ENCODE results near the gene KRTAP12-1.

Gene KRTAP12-1

GRCh38 chr21:44681861-44682579, at the start of gene KRTAP12-1:
Gene KRTAP12-1 (minus strand): TSS chr21:44682163. CDS start chr21:44682123, 40 bp downstream.
- no peak for DNase-seq (ENCODE audit: low read depth)

- DNase-seq (ENCODE audit: low read depth): no peak
These were observed 49.1 kb upstream of the KRTAP12-1 start for GRCh38 chr21:44730951-44731579.

- no peak for DNase-seq (ENCODE audit: low read depth)
These were observed 48.0 kb upstream of the KRTAP12-1 start for GRCh38 chr21:44730028-44730395.

- no peak for DNase-seq (ENCODE audit: low read depth)
These were observed 47.5 kb upstream of the KRTAP12-1 start for GRCh38 chr21:44729336-44730027.

GRCh38 chr21:44728716-44729115, 46.8 kb upstream of the KRTAP12-1 start:
- DNase-seq (ENCODE audit: low read depth): no peak

- no peak for DNase-seq (ENCODE audit: low read depth)
These were observed 45.8 kb upstream of the KRTAP12-1 start for GRCh38 chr21:44727757-44728156.

GRCh38 chr21:44727321-44727720, 45.4 kb upstream of the KRTAP12-1 start:
- DNase-seq (ENCODE audit: low read depth): no peak

- no peak for DNase-seq (ENCODE audit: low read depth)
These were observed 44.9 kb upstream of the KRTAP12-1 start for GRCh38 chr21:44726826-44727225.

- DNase-seq (ENCODE audit: low read depth): no peak
These were observed 43.0 kb upstream of the KRTAP12-1 start for GRCh38 chr21:44724926-44725325.

GRCh38 chr21:44724196-44724595, 42.2 kb upstream of the KRTAP12-1 start:
- no peak for DNase-seq (ENCODE audit: low read depth)

- no peak for DNase-seq (ENCODE audit: low read depth)
These were observed 41.5 kb upstream of the KRTAP12-1 start for GRCh38 chr21:44723177-44724131.

GRCh38 chr21:44722731-44723130, 40.8 kb upstream of the KRTAP12-1 start:
- DNase-seq (ENCODE audit: low read depth): no peak

GRCh38 chr21:44720170-44720569, 38.2 kb upstream of the KRTAP12-1 start:
- no peak for DNase-seq (ENCODE audit: low read depth)

GRCh38 chr21:44718571-44718970, 36.6 kb upstream of the KRTAP12-1 start:
- DNase-seq (ENCODE audit: low read depth): no peak

- DNase-seq (ENCODE audit: low read depth): no peak
These were observed 36.1 kb upstream of the KRTAP12-1 start for GRCh38 chr21:44718093-44718492.

- no peak for DNase-seq (ENCODE audit: low read depth)
These were observed 35.0 kb upstream of the KRTAP12-1 start for GRCh38 chr21:44716984-44717383.

- no peak for DNase-seq (ENCODE audit: low read depth)
These were observed 32.9 kb upstream of the KRTAP12-1 start for GRCh38 chr21:44714905-44715304.

- no peak for DNase-seq (ENCODE audit: low read depth)
These were observed 31.9 kb upstream of the KRTAP12-1 start for GRCh38 chr21:44713846-44714245.

- DNase-seq (ENCODE audit: low read depth): no peak
These were observed 31.2 kb upstream of the KRTAP12-1 start for GRCh38 chr21:44713130-44713529.

GRCh38 chr21:44712203-44713028, 30.5 kb upstream of the KRTAP12-1 start:
- no peak for DNase-seq (ENCODE audit: low read depth)

Data from stimulated activated CD4-positive, alpha-beta T cell treated with anti-CD3 and anti-CD28 coated beads, Interleukin-2, amount 100 ng/mL, for 4 hours (primary cell).